OCI-LY1 (cell line): ENCODE measurements around the gene STRIP1.

Source experiments
- H2AFZ ChIP-seq: fragments of 200-600 bp; sonication (generic), shearing (Covaris generic); 2 replicates; pipeline ENCODE4 v1.6.0; 2014; ENCODE audit warnings: antibody characterized with exemption, mild to moderate bottlenecking, low read length
- H3F3A ChIP-seq: fragments of 200-600 bp; sonication (generic), shearing (Covaris generic); 2 replicates; pipeline ENCODE4 v1.6.0; 2014; ENCODE audit warnings: mild to moderate bottlenecking, antibody characterized with exemption, low read length, moderate library complexity; ENCODE audit not compliant: insufficient read depth
- H3K27ac ChIP-seq: fragments of 200-600 bp; sonication (generic); 2 replicates; pipeline ENCODE4 v1.5.1; 2014; ENCODE audit warnings: low read length, mixed run types, mild to moderate bottlenecking, low read depth; ENCODE audit not compliant: poor library complexity, severe bottlenecking
- H3K27me3 ChIP-seq: fragments of 200-600 bp; sonication (generic); 2 replicates; pipeline ENCODE4 v1.6.0; 2014; ENCODE audit warnings: antibody characterized with exemption, mild to moderate bottlenecking, low read length, moderate library complexity; ENCODE audit not compliant: insufficient read depth
- H3K36me3 ChIP-seq: fragments of 200-600 bp; sonication (generic); 2 replicates; pipeline ENCODE4 v1.6.1; 2014; ENCODE audit warnings: mild to moderate bottlenecking, antibody characterized with exemption, low read length, moderate library complexity, mixed read lengths; ENCODE audit not compliant: insufficient read depth
- H3K4me1 ChIP-seq: fragments of 200-600 bp; sonication (generic); 2 replicates; pipeline ENCODE4 v1.5.1; 2014; ENCODE audit warnings: mild to moderate bottlenecking, low read length, moderate library complexity; ENCODE audit not compliant: insufficient read depth, severe bottlenecking
- H3K4me2 ChIP-seq: fragments of 200-600 bp; sonication (generic), shearing (Covaris generic); 2 replicates; pipeline ENCODE4 v1.6.1; 2014; ENCODE audit warnings: low read length
- H3K4me3 ChIP-seq: fragments of 200-600 bp; sonication (generic); 2 replicates; pipeline ENCODE4 v1.5.1; 2014; ENCODE audit warnings: low read length, low read depth, mild to moderate bottlenecking, mixed read lengths; ENCODE audit not compliant: poor library complexity, severe bottlenecking
- H3K79me2 ChIP-seq: fragments of 200-600 bp; shearing (Covaris generic); 2 replicates; pipeline ENCODE4 v1.6.1; 2016; ENCODE audit warnings: mixed run types, low read length, mixed read lengths; ENCODE audit not compliant: insufficient read depth
- H3K9ac ChIP-seq: fragments of 200-600 bp; sonication (generic), shearing (Covaris generic); 2 replicates; pipeline ENCODE4 v1.6.1; 2014; ENCODE audit warnings: mild to moderate bottlenecking, low read length, mixed read lengths
- H3K9me2 ChIP-seq: fragments of 200-600 bp; sonication (generic), shearing (Covaris generic); 2 replicates; pipeline ENCODE4 v1.6.1; 2014; ENCODE audit warnings: low read depth, mild to moderate bottlenecking, low read length, mixed read lengths
- H3K9me3 ChIP-seq: fragments of 200-600 bp; shearing (Covaris generic); 2 replicates; pipeline ENCODE4 v1.6.1; 2014; ENCODE audit warnings: low read length, mixed read lengths
- H4K20me1 ChIP-seq: fragments of 200-600 bp; sonication (generic), shearing (Covaris generic); 2 replicates; pipeline ENCODE4 v1.6.0; 2016; ENCODE audit warnings: mild to moderate bottlenecking, low read length; ENCODE audit not compliant: insufficient read depth
- CTCF ChIP-seq: fragments of 200-600 bp; sonication (generic), shearing (Covaris generic); IDR thresholded peaks from 2 replicates; pipeline ENCODE4 v1.5.1; 2017; ENCODE audit warnings: mild to moderate bottlenecking, antibody characterized with exemption, low read length, moderate library complexity, mixed read lengths
- EZH2 ChIP-seq: fragments of 200-600 bp; sonication (generic), shearing (Covaris generic); IDR thresholded peaks from 2 replicates; pipeline ENCODE4 v1.8.0; 2017; ENCODE audit warnings: borderline replicate concordance, mixed run types, mild to moderate bottlenecking, antibody characterized with exemption, low read length, moderate library complexity, mixed read lengths

Gene STRIP1

GRCh38 chr1:109995536-109995935, 38.9 kb upstream of the STRIP1 start:
- Histone ChIP-seq H3K9me2 (no peaks in the 10 kb centered on the region), H3F3A (no peaks in the 10 kb centered on the region), H3K9me3 (no peaks in the 10 kb centered on the region), H2AFZ (no peak overlapping the region), H3K4me3 (no peak overlapping the region), H4K20me1 (no peaks in the 10 kb centered on the region), H3K27ac (no peak overlapping the region), H3K9ac (no peak overlapping the region), H3K79me2 (no peaks in the 10 kb centered on the region; the same call in 1 of the 2 replicates), H3K4me2 (no peak overlapping the region), H3K36me3 (no peaks in the 10 kb centered on the region; the same call in 1 of the 2 replicates), H3K27me3 (no peaks in the 10 kb centered on the region), H3K4me1 (no peaks in the 10 kb centered on the region)
- TF ChIP-seq CTCF (no peak), EZH2 (no peak)

GRCh38 chr1:109996476-109996875, 37.9 kb upstream of the STRIP1 start:
- Histone ChIP-seq H3F3A (no peaks in the 10 kb centered on the region), H4K20me1 (no peaks in the 10 kb centered on the region)

GRCh38 chr1:109997204-109997866, 37.1 kb upstream of the STRIP1 start:
- Histone ChIP-seq H3K4me1 (peaks cover under 1% of the 10 kb centered on the region), H3K79me2 (no peaks in the 10 kb centered on the region; the same call in 1 of the 2 replicates)

More at GRCh38 chr1:109996476-109996875, 37.9 kb upstream of the STRIP1 start:
- H3K9me3 ChIP-seq, result no peaks in the 10 kb centered on the region
- H3K9ac ChIP-seq, result no peak overlapping the region
- H3K79me2 ChIP-seq, result no peaks in the 10 kb centered on the region; the same call in 1 of the 2 replicates
- no peaks in the 10 kb centered on the region; the same call in 1 of the 2 replicates for H3K36me3 ChIP-seq
- no peak for TF ChIP-seq EZH2
- no peak for TF ChIP-seq CTCF
- no peaks in the 10 kb centered on the region for H3K27me3 ChIP-seq
- no peaks in the 10 kb centered on the region for H3K4me1 ChIP-seq
- H3K9me2 ChIP-seq, result no peaks in the 10 kb centered on the region
- H3K4me2 ChIP-seq, result no peak overlapping the region
- H2AFZ ChIP-seq, result no peak overlapping the region
- H3K27ac ChIP-seq, result no peak overlapping the region
- no peak overlapping the region for H3K4me3 ChIP-seq

More at GRCh38 chr1:109997204-109997866, 37.1 kb upstream of the STRIP1 start:
- Histone ChIP-seq H3K36me3 (no peaks in the 10 kb centered on the region; the same call in 1 of the 2 replicates), H3K27me3 (no peaks in the 10 kb centered on the region), H3F3A (no peaks in the 10 kb centered on the region), H3K9me3 (no peaks in the 10 kb centered on the region), H3K27ac (no peak overlapping the region), H4K20me1 (no peaks in the 10 kb centered on the region), H3K4me3 (no peak overlapping the region), H3K9me2 (no peaks in the 10 kb centered on the region), H2AFZ (no peak overlapping the region), H3K9ac (no peak overlapping the region), H3K4me2 (no peak overlapping the region)
- TF ChIP-seq EZH2 (no peak), CTCF (no peak)
